PFSK-1 (cell line): Measurements from ENCODE around the gene LMO4.

Experiments used
- FOXP2 ChIP-seq: optimal IDR thresholded peaks from 2 replicates; pipeline ENCODE3; 2011; ENCODE audit warnings: borderline replicate concordance, control low read depth, inconsistent platforms; ENCODE audit not compliant: insufficient read depth; ENCODE audit errors: extremely low read length, extremely low read depth
- POLR2AphosphoS5 ChIP-seq: IDR thresholded peaks from 2 replicates; pipeline ENCODE4 v1.6.1; 2012; ENCODE audit warnings: low read depth, mild to moderate bottlenecking, control low read depth, low read length, moderate library complexity
- REST ChIP-seq, 2 experiments: IDR thresholded peaks; 2 replicates each; pipeline versions ENCODE4 v1.6.1 to v1.8.0; 2011 to 2012; ENCODE audit warnings: low read depth in 2 of 2, low read length in 2 of 2, control low read depth in 1 of 2, inconsistent platforms in 1 of 2, mild to moderate bottlenecking in 1 of 2, moderate library complexity in 1 of 2; ENCODE audit not compliant: insufficient read depth in 1 of 2
- SIN3A ChIP-seq: IDR thresholded peaks from 2 replicates; pipeline ENCODE4 v1.6.1; 2012; ENCODE audit warnings: mild to moderate bottlenecking, low read length, moderate library complexity, borderline replicate concordance; ENCODE audit not compliant: insufficient read depth
- TAF1 ChIP-seq: IDR thresholded peaks from 2 replicates; pipeline ENCODE4 v1.6.1; 2012; ENCODE audit warnings: low read length, control low read depth, borderline replicate concordance; ENCODE audit not compliant: insufficient read depth

LMO4 gene

DNA sequence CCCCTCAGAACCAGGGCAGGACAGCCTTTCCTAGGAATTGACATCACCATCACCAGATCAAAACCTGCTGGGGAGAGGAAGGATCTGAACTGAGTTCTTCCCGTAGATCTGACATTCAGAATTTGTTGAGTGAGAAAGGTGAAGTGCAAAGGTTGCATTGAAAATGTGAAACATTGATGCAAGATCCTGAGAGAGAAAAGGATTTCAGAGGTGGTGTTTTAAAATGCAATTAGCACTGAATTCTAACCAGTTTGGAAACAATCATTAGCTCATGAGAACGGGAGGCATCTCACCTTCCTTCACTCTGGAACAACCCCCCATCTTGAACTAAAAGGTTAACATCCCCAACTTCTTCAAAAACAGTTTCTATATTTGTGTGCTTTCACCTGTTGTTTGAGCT, 20.4 kb downstream of the LMO4 start:
- TF ChIP-seq POLR2AphosphoS5 (no peak), TAF1 (no peak), SIN3A (no peak), FOXP2 (no peak), REST (IDR thresholded peaks at IDR 0.05; ENCODE audit: insufficient read depth in 1 of 2, low read depth in 2 of 2, low read length in 2 of 2) (no peak)

DNA sequence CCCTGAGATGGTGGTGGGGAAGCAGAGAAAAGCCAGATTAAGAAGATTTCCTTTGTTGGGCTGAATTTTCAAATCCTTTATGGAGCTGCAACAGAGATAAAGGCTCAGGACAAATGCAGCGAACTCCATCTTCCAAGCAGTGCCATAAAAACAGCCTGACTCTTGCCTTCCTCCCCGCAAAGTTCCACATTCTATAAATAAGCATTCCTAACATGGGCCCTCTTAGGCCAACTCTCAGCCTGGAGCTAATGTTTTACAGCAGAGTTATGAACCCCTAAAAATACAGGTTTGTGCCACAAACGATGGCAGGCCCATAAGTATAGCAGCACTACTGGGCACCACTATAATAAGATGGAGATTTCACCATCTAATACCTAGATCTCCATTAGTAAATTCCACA, 27.2 kb downstream of the LMO4 start:
- TF ChIP-seq POLR2AphosphoS5: no peak
- no peak for TF ChIP-seq REST (IDR thresholded peaks at IDR 0.05; ENCODE audit: insufficient read depth in 1 of 2, low read depth in 2 of 2, low read length in 2 of 2)
- TF ChIP-seq SIN3A: no peak
- TF ChIP-seq FOXP2: no peak
- no peak for TF ChIP-seq TAF1

GRCh38 chr1:87356591-87356990, 27.9 kb downstream of the LMO4 start:
- no peak for TF ChIP-seq FOXP2
- no peak for TF ChIP-seq REST (IDR thresholded peaks at IDR 0.05; ENCODE audit: insufficient read depth in 1 of 2, low read depth in 2 of 2, low read length in 2 of 2)
- TF ChIP-seq SIN3A: no peak
- TF ChIP-seq POLR2AphosphoS5: no peak
- TF ChIP-seq TAF1: no peak

- TF ChIP-seq FOXP2: no peak
- no peak for TF ChIP-seq REST (IDR thresholded peaks at IDR 0.05; ENCODE audit: insufficient read depth in 1 of 2, low read depth in 2 of 2, low read length in 2 of 2)
- no peak for TF ChIP-seq POLR2AphosphoS5
- TF ChIP-seq SIN3A: no peak
- TF ChIP-seq TAF1: no peak
These were observed 29.5 kb downstream of the LMO4 start for GRCh38 chr1:87358219-87358618.

DNA sequence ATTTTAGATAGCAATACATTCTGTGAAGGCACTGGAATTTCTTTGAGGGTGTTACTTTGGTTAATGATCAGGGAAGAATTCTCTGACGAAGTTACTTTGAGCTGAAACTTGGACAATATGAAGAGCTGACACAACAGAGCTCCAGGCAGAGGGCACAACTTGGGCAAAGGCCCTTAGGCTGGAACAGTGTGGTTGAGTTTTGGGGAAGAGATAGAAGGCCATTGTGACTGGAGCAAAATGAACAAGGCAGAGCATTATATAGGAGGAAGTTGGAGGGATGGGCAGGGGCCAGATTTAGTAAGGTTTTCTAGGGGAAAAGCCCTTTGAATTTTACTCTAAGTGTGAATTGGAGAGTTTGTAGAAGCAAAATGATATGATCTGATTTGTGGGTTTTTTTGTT, 30.9 kb downstream of the LMO4 start:
- TF ChIP-seq SIN3A (no peak), REST (IDR thresholded peaks at IDR 0.05; ENCODE audit: insufficient read depth in 1 of 2, low read depth in 2 of 2, low read length in 2 of 2) (no peak), FOXP2 (no peak), TAF1 (no peak), POLR2AphosphoS5 (no peak)
